Sigmoid colon (tissue), 3 donors: ENCODE results near the gene PPIP5K2.

Source experiments
- POLR2A ChIP-seq, 2 donors: fragments of 450-650 bp; IDR thresholded peaks; one replicate each; pipeline ENCODE4 v1.6.1; 2016; ENCODE audit warnings: antibody characterized with exemption in 2 of 2, mild to moderate bottlenecking in 2 of 2, moderate library complexity in 2 of 2
- TF ChIP-seq, protein P1 (sequence below), 4 experiments: fragments of 450-650 bp in 3 of 4; fragments of 200-600 bp in 1 of 4; IDR thresholded peaks; one replicate each; pipeline ENCODE4 v1.5.1; 2016 to 2019; ENCODE audit warnings: antibody characterized with exemption in 4 of 4, mild to moderate bottlenecking in 3 of 4, moderate library complexity in 2 of 4

DNA sequence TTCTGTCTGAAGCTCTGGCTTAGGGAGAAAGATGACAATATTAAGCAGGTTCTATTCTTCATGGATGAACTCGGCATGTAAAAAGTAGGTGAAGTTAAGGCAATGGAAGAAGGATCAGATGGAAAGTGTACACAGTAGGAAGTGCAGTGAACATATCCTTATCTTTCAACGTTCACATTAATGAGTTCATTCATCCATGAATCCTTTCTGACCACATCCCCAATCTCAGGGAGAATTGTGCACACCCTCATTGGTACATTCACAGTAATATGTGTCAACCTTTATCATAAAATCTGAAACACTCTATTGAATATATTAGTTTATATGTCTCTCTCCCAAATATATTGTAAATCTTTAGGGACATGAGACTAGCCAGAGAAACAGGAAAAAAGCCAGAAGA is 5.7 kb upstream of the PPIP5K2 start:
- TF ChIP-seq, protein P1, sequence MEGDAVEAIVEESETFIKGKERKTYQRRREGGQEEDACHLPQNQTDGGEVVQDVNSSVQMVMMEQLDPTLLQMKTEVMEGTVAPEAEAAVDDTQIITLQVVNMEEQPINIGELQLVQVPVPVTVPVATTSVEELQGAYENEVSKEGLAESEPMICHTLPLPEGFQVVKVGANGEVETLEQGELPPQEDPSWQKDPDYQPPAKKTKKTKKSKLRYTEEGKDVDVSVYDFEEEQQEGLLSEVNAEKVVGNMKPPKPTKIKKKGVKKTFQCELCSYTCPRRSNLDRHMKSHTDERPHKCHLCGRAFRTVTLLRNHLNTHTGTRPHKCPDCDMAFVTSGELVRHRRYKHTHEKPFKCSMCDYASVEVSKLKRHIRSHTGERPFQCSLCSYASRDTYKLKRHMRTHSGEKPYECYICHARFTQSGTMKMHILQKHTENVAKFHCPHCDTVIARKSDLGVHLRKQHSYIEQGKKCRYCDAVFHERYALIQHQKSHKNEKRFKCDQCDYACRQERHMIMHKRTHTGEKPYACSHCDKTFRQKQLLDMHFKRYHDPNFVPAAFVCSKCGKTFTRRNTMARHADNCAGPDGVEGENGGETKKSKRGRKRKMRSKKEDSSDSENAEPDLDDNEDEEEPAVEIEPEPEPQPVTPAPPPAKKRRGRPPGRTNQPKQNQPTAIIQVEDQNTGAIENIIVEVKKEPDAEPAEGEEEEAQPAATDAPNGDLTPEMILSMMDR (IDR thresholded peaks at IDR 0.05): no peak
- TF ChIP-seq POLR2A (IDR thresholded peaks at IDR 0.05): no peak
